ENCODE measurements around the gene HYAL1. TPM values are rescaled to one million over a fixed set of nuclear protein-coding genes. Genes with fewer than 3 reads are reported as not detected.
A peak's percentile ranks its signal among the peaks of the same experiment; 100 is the strongest.
"Not testable (repeated sequence)": the region's sequence is repeated elsewhere in the genome, so short reads cannot be mapped to it uniquely, and the experiment has no call there.

The HYAL1 gene
- total RNA-seq, 2 donors from 2014 or later: 9.0 to 15.2 TPM

DNA sequence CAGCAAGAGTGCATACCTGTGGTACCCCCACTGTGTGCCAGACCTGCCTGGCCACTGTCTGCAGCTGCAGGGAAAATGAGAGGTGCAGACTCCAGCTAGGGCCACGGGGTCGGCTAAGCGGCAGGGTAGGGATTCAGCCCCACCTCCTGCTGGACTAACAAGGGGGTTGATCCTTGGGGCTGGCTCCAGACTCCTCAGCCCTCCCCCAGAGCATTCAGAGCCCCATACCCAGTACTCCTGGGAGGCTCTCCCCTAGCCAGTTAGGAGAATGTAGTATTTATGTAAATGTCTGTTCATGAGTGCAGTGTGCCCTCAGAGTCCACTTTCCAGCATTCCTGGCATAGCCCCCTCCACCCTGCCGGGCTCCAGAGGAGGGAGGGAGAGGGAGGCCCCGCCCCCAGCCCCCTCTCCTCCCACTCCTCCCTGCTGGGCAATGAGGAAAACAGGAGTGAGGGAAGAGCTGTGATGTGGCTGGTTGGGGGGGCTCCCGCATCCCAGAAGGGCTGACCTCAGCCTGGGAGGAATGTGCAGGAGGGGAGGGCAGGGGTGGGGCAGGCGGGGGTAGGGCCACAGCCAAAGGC lies 38.9 kb downstream of the HYAL1 start:
- Histone ChIP-seq H3K27ac (peak overlapping the region; percentile 85), H3K9ac (ENCODE audit: low read depth in 2 of 2, low read length in 2 of 2) (peak overlapping the region; percentile 9 to 36), H3K9me3 (no peaks in the 10 kb centered on the region), H3K36me3 (no peaks in the 10 kb centered on the region), H3K27me3 (no peaks in the 10 kb centered on the region), H3K4me3 (no peak overlapping the region), H3K4me1 (peaks cover 15% of the 10 kb centered on the region)
- intact Hi-C loops (cut with DNase I): no loop called here
- TF ChIP-seq, protein P1, sequence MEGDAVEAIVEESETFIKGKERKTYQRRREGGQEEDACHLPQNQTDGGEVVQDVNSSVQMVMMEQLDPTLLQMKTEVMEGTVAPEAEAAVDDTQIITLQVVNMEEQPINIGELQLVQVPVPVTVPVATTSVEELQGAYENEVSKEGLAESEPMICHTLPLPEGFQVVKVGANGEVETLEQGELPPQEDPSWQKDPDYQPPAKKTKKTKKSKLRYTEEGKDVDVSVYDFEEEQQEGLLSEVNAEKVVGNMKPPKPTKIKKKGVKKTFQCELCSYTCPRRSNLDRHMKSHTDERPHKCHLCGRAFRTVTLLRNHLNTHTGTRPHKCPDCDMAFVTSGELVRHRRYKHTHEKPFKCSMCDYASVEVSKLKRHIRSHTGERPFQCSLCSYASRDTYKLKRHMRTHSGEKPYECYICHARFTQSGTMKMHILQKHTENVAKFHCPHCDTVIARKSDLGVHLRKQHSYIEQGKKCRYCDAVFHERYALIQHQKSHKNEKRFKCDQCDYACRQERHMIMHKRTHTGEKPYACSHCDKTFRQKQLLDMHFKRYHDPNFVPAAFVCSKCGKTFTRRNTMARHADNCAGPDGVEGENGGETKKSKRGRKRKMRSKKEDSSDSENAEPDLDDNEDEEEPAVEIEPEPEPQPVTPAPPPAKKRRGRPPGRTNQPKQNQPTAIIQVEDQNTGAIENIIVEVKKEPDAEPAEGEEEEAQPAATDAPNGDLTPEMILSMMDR (IDR thresholded peaks at IDR 0.05): no peak
- DNase-seq: peak; percentile 60

DNA sequence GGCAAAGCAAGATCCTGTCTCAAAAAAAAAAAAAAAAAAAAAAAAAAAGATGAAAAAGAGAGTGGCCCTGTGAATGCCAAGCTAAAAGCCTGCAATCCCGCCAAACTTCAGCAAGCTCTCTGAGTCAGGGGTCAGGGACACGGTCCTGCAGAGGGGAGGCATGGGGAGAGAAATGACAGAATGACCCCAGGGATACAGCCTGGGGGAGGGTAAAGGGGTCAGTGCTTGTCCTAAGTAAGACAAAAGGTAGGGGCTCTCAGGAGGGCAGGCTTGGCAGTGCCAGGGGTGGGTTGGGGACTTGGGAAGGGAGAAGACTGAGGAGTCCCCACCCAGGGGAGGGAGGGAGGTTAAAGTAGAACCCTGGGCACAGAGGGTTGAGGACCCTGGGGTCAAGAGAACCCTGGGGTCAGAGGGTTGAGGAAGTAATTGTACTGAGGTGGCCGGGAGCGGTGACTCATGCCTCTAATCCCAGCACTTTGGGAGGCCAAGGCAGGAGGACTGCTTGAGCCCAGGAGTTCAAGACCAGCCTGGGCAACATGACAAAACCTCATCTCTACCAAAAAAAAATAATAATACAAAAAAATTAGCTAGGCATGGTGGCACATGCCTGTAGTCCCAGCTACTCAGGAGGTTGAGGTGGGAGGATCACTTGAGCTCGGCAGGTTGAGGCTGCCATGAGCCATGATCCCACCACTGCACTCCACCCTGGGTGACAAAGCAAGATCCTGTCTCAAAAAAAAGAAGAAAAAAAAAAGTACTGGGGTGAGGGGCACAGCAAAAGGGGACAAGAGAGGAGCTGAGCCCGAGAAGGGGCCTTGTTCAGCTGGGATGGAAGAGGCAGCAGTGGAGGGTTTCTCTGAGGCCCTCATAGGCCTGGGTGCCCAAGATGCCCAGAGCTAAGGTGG lies 39.6 kb downstream of the HYAL1 start:
- H3K4me3 ChIP-seq: no peak overlapping the region
- H3K9ac ChIP-seq (ENCODE audit: low read depth in 2 of 2, low read length in 2 of 2): peak overlapping the region in 1 of 2 donors; percentile 36
- no peaks in the 10 kb centered on the region for H3K27me3 ChIP-seq
- H3K9me3 ChIP-seq: no peaks in the 10 kb centered on the region
- H3K27ac ChIP-seq: peak overlapping the region; percentile 85
- peaks cover 15% of the 10 kb centered on the region for H3K4me1 ChIP-seq
- DNase-seq: no peak
- TF ChIP-seq, protein P1 (IDR thresholded peaks at IDR 0.05): no peak
- H3K36me3 ChIP-seq: no peaks in the 10 kb centered on the region
- intact Hi-C loops (cut with DNase I): no loop called here

DNA sequence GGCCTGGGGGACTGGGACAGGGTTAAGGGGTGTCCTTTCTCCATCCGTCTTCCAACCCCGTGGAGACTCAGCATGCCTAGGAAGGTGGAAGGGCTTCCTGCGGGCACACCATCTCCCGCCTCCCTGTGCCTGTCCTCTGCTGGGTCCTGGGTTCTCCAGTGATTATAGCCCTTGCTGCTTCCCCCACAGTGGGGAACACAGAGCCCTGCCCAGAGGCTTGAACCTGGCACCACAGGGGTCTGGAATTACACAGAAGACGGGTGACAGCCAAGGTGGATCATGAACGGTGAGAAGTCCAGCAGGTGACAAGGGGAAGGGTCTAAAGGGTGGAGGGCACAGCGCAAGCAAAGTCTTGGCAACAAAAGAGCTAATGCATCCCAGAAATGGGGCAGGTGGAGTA lies 40.6 kb downstream of the HYAL1 start:
- no peak overlapping the region for H3K27ac ChIP-seq

DNA sequence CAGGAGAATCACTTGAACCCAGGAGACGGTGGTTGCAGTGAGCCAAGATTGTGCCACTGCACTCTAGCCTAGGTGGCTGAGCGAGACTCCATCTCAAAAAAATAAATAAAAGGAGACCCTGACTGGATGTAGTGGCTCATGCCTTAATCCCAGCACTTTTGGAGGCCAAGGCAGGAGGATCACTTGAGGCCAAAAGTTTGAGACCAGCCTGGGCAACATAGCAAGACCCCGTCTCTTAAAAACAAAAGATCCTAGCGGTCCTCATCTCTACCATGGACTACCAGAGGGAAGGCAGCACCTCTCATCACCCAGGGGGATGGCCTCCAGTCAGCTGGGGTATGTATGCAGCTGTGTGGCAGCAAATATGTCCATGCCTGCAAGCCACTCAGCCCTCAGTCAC lies 41.2 kb downstream of the HYAL1 start:
- H3K36me3 ChIP-seq; H3K9me3 ChIP-seq; DNase-seq; H3K27me3 ChIP-seq; H3K4me1 ChIP-seq; intact Hi-C loops (cut with DNase I); H3K4me3 ChIP-seq; H3K27ac ChIP-seq; H3K9ac ChIP-seq (ENCODE audit: low read depth in 2 of 2, low read length in 2 of 2): not testable (repeated sequence)

More for the DNA sequence above, 40.6 kb downstream of the HYAL1 start:
- Histone ChIP-seq H3K27me3 (no peaks in the 10 kb centered on the region), H3K4me1 (peaks cover 7% of the 10 kb centered on the region), H3K4me3 (no peak overlapping the region), H3K36me3 (no peaks in the 10 kb centered on the region), H3K9ac (ENCODE audit: low read depth in 2 of 2, low read length in 2 of 2) (no peak overlapping the region), H3K9me3 (no peaks in the 10 kb centered on the region)
- TF ChIP-seq, protein P1 (IDR thresholded peaks at IDR 0.05): no peak
- no peak for DNase-seq
- intact Hi-C loops (cut with DNase I): no loop called here

DNA sequence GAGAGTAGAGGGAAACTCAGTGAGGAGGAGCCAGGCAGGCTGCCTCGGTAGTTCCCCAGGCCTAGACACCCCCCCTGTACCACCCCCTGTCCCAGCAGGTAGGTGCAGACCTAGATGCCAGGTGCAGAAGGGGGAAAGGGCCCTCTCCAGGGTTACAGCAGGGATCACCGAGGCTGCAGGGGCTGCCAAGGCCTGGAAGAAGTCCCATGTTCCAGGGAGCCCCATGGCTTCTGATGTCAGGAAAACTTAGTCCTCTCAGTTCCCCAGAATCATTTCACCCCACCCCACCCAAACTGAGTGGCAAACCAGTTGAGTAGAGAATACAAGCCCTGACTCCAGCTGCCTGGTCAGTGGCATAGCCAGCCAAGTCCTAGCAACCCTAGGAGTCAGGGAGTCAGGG lies 41.9 kb downstream of the HYAL1 start:
- TF ChIP-seq, protein P1 (IDR thresholded peaks at IDR 0.05): no peak
- Histone ChIP-seq H3K27me3 (no peaks in the 10 kb centered on the region), H3K36me3 (peaks cover 3% of the 10 kb centered on the region), H3K27ac (peak overlapping the region; percentile 90), H3K4me1 (peaks cover 4% of the 10 kb centered on the region), H3K4me3 (no peak overlapping the region), H3K9ac (ENCODE audit: low read depth in 2 of 2, low read length in 2 of 2) (peak overlapping the region; percentile 27 to 81), H3K9me3 (no peaks in the 10 kb centered on the region)
- intact Hi-C loops (cut with DNase I): no loop called here
- no peak for DNase-seq
